ENCODE measurements around the gene SLC4A2. TPM values are rescaled to one million over a fixed set of nuclear protein-coding genes. Genes with fewer than 3 reads are reported as not detected.

SLC4A2 gene
- total RNA-seq, 1 donor from 2014 or later = 390 TPM

- Histone ChIP-seq H3K27me3 (no peaks in the 10 kb centered on the region), H3K27ac (no peak overlapping the region), H3K36me3 (peaks cover 8 to 16% of the 10 kb centered on the region in 2 donors), H3K4me1 (peaks cover 0 to 2% of the 10 kb centered on the region in 2 donors), H3K9me3 (no peaks in the 10 kb centered on the region), H3K4me3 (no peak overlapping the region)
- intact Hi-C loops (cut with DNase I) = loop anchor here (5.0 kb wide), 1 partner anchor 101 kb away; no protein-coding TSS in a partner anchor
- TF ChIP-seq CTCF (IDR thresholded peaks at IDR 0.05) = no peak
- DNase-seq (ENCODE audit: low spot score in 2 of 2) = no peak
Measured at GRCh38 chr7:151113344-151114150, 54.2 kb downstream of the SLC4A2 start.

GRCh38 chr7:151114151-151115090 is 55.0 kb downstream of the SLC4A2 start:
- H3K4me3 ChIP-seq = peak overlapping the region in 1 of 2 donors; percentile 41
- H3K9me3 ChIP-seq = no peaks in the 10 kb centered on the region
- intact Hi-C loops (cut with DNase I) = loop anchor here (5.0 kb wide), 1 partner anchor 102 kb away; no protein-coding TSS in a partner anchor
- peaks cover 0 to 2% of the 10 kb centered on the region in 2 donors for H3K4me1 ChIP-seq
- peaks cover 16 to 25% of the 10 kb centered on the region in 2 donors for H3K36me3 ChIP-seq
- DNase-seq (ENCODE audit: low spot score in 2 of 2) = no peak
- H3K27ac ChIP-seq = no peak overlapping the region
- H3K27me3 ChIP-seq = no peaks in the 10 kb centered on the region
- no peak for TF ChIP-seq CTCF (IDR thresholded peaks at IDR 0.05)

- Histone ChIP-seq H3K27me3 (no peaks in the 10 kb centered on the region), H3K36me3 (peaks cover 24 to 34% of the 10 kb centered on the region in 2 donors), H3K4me1 (peaks cover 0 to 2% of the 10 kb centered on the region in 2 donors), H3K4me3 (peak overlapping the region in 1 of 2 donors; percentile 41), H3K9me3 (no peaks in the 10 kb centered on the region), H3K27ac (no peak overlapping the region)
- DNase-seq (ENCODE audit: low spot score in 2 of 2) = no peak
- intact Hi-C loops (cut with DNase I) = no loop called here
- TF ChIP-seq CTCF (IDR thresholded peaks at IDR 0.05) = no peak
Measured at GRCh38 chr7:151115121-151115835, 55.9 kb downstream of the SLC4A2 start.

- no peak for TF ChIP-seq CTCF (IDR thresholded peaks at IDR 0.05)
- Histone ChIP-seq H3K9me3 (no peaks in the 10 kb centered on the region), H3K4me3 (peak overlapping the region in 1 of 2 donors; percentile 41), H3K4me1 (peaks cover 0 to 2% of the 10 kb centered on the region in 2 donors), H3K36me3 (peaks cover 29 to 40% of the 10 kb centered on the region in 2 donors), H3K27ac (no peak overlapping the region), H3K27me3 (no peaks in the 10 kb centered on the region)
- intact Hi-C loops (cut with DNase I) = no loop called here
- DNase-seq (ENCODE audit: low spot score in 2 of 2) = no peak
Measured at GRCh38 chr7:151115836-151116418, 56.5 kb downstream of the SLC4A2 start.

Data from ascending aorta (tissue), 2 donors.